GM21367 (cell line): ENCODE measurements around the gene TRAPPC10.

Experiments used
- ATAC-seq: cut with Tn5 transposase; IDR thresholded peaks from one replicate; pipeline ENCODE4 v1.9.1; 2021; ENCODE audit not compliant: unreplicated experiment

TRAPPC10 gene

GRCh38 chr21:44029460-44030087 lies 17.5 kb downstream of the TRAPPC10 start:
- no peak for ATAC-seq

- no peak for ATAC-seq
These were observed 23.1 kb downstream of the TRAPPC10 start for GRCh38 chr21:44035244-44035643.

GRCh38 chr21:44038063-44038462 lies 26.0 kb downstream of the TRAPPC10 start:
- ATAC-seq, result no peak

GRCh38 chr21:44039828-44040227 lies 27.7 kb downstream of the TRAPPC10 start:
- ATAC-seq, result no peak

- ATAC-seq, result no peak
These were observed 31.5 kb downstream of the TRAPPC10 start for GRCh38 chr21:44043613-44044012.

GRCh38 chr21:44046734-44047133 lies 34.6 kb downstream of the TRAPPC10 start:
- no peak for ATAC-seq

GRCh38 chr21:44047996-44048560 lies 36.0 kb downstream of the TRAPPC10 start:
- no peak for ATAC-seq

GRCh38 chr21:44049182-44049581 lies 37.1 kb downstream of the TRAPPC10 start:
- ATAC-seq, result no peak

- ATAC-seq, result no peak
These were observed 37.5 kb downstream of the TRAPPC10 start for GRCh38 chr21:44049606-44050005.

- ATAC-seq, result no peak
These were observed 38.2 kb downstream of the TRAPPC10 start for GRCh38 chr21:44050276-44050675.

- no peak for ATAC-seq
These were observed 39.4 kb downstream of the TRAPPC10 start for GRCh38 chr21:44051462-44051941.

- no peak for ATAC-seq
These were observed 40.1 kb downstream of the TRAPPC10 start for GRCh38 chr21:44052071-44052829.

GRCh38 chr21:44052830-44053226 lies 40.7 kb downstream of the TRAPPC10 start:
- no peak for ATAC-seq

- no peak for ATAC-seq
These were observed 41.5 kb downstream of the TRAPPC10 start for GRCh38 chr21:44053567-44053966.

GRCh38 chr21:44054710-44055109 lies 42.6 kb downstream of the TRAPPC10 start:
- ATAC-seq, result no peak

GRCh38 chr21:44057055-44057454 lies 44.9 kb downstream of the TRAPPC10 start:
- no peak for ATAC-seq

- no peak for ATAC-seq
These were observed 46.0 kb downstream of the TRAPPC10 start for GRCh38 chr21:44057960-44058651.

- no peak for ATAC-seq
These were observed 46.5 kb downstream of the TRAPPC10 start for GRCh38 chr21:44058652-44058964.

GRCh38 chr21:44058981-44059380 lies 46.9 kb downstream of the TRAPPC10 start:
- ATAC-seq, result no peak

- no peak for ATAC-seq
These were observed 47.6 kb downstream of the TRAPPC10 start for GRCh38 chr21:44059710-44060109.

GRCh38 chr21:44062380-44062779 lies 50.3 kb downstream of the TRAPPC10 start:
- ATAC-seq, result no peak
